Left hindlimb (tissue), 1 donor: Measurements from ENCODE around the gene DIRAS2.
"Not testable (repeated sequence)": the region's sequence is repeated elsewhere in the genome, so short reads cannot be mapped to it uniquely, and the experiment has no call there.

Source experiments
- DNase-seq: peaks from one replicate; pipeline ENCODE4 v3.0.0-alpha.2; 2018

DIRAS2 gene

DNA sequence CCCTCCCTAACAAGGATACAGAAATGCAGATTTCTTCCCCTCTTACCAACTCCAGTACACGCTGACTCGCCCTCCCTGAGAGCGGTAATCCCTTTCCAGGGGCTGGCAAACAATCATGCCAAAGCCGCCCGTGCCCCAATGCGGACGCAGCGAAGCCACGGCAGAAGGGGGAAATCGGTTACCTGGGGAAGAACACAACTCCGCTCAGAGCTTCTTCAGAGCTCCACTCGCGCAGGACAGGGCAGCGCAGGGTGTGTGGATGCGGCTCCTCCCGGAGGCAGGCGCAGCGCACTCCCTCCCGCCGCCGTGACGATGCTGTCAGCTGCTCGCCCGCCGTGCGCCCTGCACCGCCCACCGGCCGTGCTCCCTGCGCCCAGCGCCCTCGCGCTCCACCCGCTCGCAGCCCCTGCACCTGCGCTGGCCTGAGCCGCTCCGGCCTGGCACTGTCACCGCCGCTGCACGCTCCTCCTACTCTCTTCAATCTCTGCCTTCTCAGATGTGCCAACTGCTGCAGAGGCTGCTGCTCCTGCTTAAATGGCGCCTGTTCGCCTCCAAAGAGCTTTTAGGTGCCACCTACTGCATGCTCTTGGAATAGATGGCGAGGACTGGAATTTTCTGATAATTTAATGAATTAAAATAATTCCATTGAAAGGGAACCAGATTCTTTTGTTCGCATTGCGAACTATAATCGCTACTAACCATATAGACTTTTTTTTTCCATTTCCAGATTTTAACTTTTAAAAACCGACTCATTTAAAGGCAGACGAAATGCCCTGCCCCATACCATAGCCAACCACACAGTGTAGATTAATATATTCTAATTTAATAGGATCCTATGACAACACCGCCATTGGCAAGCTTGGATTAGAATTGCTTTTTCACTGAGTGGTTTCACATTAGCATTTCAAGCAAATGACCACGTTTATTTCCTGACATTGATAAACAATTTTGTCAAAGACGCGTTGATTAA is at the start of gene DIRAS2:
TSS of gene DIRAS2 (minus strand) at position 255 of the 970 bp plus-strand sequence. CDS start 28,997 bp downstream, outside the sequence.
- peak; percentile 75 for DNase-seq

DNA sequence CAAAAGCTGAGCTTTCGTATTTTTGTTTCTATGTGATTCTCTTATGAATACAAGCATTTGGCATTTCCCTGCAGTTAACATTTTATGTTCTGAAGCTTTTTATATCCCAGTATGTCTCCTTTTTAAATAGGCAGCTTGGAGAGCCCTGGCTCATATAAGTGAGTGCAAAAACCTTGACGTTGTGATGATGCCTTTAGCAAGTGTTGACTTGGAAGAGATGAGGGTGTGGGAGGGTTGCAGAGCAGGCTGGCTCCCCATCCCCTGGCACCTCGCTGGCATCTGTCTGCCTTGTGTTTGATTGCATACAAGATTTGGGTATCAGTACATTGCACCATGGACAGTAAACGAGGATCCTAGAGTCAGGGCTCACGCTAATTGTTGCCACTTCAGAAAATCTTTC is 42.1 kb upstream of the DIRAS2 start:
- no peak for DNase-seq

DNA sequence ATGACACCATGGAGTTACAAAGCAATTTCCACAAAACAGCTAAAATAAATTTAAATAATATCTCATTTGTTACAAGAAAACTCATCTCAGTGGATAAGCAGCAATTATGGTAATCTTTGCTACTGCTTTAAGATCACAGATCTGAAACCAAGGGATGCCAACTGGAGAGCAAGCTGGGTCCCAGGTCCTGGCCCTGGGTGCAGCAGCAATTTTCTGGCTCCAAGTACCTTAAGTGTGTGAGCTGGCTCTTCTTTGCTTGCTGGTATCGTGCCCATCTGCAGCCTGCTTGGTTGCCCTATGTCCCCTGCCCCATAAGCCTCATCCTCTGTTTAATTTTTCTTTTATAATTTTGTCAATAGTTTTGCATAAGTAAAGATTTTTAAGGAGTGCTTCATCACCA is 41.5 kb upstream of the DIRAS2 start:
- no peak for DNase-seq

GRCh38 chr9:90680534-90680933 is 37.9 kb upstream of the DIRAS2 start:
- no peak for DNase-seq

DNA sequence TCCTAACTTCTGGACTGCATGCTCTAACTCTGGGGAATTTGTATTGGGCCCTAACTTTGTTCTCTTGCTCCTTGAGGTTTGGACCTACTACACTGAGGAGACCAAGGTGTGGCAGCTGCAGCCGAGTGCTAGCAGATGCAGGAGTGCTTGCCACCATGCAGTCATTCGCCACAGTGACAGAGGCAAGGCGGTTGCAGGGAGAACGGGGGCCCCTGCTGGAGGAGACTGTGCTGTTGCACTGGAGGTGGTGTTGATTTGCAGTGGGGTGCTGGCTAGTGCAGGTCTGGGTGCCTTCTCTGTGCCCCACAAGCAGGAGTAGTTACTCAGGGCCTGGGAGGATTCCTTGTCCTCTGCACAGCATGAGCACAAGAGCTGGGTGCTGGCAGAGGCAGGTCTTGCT is 22.4 kb upstream of the DIRAS2 start:
- no peak for DNase-seq

DNA sequence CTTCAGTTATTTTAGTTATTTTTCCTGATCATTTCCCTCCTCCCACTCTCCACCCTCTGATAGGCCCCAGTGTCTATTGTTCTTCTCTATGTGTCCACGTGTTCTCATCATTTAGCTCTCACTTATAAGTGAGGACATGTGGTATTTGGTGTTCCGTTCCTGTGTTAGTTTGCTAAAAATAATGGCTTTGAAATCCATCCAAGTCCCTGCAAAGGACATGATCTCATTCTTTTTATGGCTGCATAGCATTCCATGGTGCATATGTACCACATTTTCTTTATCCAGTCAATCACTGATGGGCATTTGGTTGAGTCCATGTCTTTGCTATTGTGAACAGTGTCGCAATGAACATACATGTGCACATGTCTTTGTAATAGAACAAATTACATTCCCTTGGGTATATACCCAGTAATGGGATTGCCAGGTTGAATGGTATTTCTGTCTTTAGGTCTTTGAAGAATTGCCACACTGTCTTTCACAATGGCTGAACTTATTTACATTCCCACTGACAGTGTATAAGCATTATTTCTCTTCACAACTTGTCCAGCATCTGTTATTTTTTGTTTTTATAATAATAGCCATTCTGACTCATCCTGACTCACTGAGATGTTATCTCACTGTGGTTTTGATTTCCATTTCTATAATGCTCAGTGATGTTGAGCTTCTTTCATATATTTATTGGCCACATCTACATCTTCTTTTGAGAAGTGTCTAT is 17.2 kb upstream of the DIRAS2 start:
- no peak for DNase-seq

DNA sequence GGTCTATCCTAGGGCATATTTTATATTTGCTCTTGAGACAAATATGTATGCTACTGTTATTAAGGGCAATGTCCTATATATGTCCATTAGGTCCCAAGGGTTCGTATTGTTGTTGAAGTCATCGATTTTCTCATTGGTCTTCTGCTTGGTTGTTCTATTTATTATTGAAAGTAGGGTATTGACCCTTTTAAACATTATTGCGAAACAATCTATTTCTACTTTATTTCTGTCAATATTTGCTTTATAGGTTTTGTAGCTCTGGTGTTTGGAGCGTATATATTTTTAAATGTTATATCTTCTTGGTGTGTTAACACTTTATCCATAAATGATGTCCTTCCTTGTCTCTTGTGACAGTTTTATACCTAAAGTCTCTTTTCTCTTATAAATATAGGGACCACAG is 16.2 kb upstream of the DIRAS2 start:
- no peak for DNase-seq

DNA sequence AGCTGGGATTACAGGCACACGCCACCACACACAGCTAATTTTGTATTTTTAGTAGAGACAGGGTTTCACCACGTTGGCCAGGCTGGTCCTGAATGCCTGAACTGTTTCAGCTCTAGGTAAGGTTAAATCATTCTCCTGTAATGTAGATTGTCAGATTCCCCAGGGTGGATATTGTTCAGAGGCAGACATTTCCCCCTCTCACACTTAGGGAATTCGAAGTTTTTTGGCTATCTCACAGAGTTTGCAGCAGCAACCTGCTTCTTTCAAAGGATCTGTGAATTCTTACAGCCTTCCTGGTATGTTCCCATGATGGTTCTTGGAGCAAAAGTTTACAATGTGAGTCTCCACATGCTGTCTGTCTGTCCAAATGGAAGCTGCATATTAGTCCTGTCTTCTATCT is 15.6 kb upstream of the DIRAS2 start:
- no peak for DNase-seq

DNA sequence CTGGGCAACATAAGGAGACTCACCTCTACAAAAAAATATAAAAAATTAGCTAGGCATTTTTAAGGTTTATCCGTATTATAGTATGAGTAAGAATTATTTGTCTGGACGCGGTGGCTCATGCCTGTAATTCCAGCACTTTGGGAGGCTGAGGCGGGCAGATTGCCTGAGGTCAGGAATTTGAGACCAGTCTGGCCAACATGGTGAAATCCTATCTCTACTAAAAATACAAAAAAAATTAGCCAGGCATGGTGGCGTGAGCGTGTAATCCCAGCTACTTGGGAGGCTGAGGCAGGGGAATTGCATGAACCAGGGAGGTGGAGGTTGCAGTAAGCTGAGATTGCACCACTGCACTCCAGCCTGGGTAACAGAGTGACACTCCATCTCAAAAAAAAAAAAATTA is 14.3 kb upstream of the DIRAS2 start:
- not testable (repeated sequence) for DNase-seq

DNA sequence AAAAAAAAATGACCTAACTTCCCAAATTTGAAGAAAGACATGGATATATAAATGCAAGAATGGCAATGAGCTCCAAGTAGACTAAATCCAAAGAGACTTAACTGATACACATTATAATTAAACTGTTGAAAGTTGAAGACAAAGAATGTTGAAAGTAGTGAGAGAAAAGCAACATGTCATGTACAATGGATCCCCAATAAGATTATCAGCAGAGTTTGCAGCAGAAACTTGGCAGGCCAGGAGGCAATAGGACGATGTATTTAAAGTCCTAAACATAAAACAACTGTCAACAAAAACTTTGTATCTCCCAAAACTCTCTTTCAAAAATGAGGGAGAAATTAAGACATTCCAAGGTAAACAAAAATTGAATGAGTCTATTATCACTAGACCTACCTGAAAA is 8.6 kb upstream of the DIRAS2 start:
- DNase-seq: no peak

- no peak for DNase-seq
Measured at GRCh38 chr9:90647843-90648242, 5.2 kb upstream of the DIRAS2 start.

- DNase-seq: no peak
Measured at GRCh38 chr9:90645721-90646120, 3.1 kb upstream of the DIRAS2 start.

GRCh38 chr9:90641884-90642487 is 638 bp downstream of the DIRAS2 start:
- no peak for DNase-seq

DNA sequence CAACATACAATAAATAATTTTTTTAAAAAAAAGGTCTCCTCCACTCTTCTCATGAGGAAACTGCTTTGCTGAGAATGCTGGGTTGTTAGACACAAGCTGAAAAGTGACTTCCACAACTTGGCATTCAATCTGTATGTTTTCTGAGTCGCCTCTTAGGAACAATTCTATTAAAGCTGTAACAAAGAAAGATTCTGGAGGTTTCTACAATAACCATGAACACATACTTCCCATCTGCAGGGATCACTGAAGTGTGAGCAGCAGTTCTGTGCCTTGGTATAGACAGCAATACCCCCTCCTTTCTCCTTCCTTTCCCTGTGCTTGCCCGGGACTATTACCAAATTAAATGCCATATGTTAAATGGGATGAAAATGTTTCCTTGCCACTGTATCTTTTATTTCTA is 1.5 kb downstream of the DIRAS2 start:
- no peak for DNase-seq

DNA sequence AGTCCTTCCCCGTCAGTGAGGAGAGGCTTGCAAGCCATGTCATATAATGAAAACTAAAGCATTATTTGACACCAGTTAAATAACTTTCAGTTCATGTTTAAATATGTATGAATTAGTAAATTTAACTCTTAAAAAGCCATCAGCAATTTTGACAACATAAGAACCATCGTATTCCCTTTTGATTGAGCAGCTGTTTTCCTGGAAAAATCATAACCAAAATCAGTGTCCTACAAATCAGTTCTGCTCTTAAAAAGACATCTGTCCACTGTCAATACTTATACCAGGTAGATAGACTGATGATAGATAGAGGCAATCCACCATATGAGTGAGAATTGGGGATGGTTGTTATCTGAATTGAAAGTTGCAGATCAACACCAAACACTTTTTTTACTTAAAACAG is 2.3 kb downstream of the DIRAS2 start:
- DNase-seq: no peak

DNA sequence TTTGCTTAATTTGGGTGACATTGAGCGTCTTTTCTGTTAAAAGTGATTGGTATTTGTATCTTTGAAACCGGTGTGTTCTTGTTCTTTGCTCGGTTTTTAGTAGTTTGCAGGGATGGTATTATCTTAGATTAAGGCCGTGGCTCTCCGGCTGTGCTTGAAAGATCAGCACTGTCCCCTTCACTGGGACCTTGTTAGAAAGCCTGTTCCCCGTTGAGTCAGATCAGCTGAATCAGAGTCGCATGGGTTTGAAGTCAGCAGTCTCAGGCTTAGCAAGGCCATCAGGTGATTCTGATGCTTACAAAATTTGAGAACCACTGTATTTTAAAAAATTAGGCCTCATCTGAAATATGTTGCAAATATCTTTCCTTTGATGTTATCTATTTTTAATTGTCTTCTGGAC is 5.0 kb downstream of the DIRAS2 start:
- no peak for DNase-seq

- DNase-seq: no peak
Measured at GRCh38 chr9:90632647-90633207, 9.9 kb downstream of the DIRAS2 start.

- no peak for DNase-seq
Measured at GRCh38 chr9:90631964-90632363, 10.7 kb downstream of the DIRAS2 start.

DNA sequence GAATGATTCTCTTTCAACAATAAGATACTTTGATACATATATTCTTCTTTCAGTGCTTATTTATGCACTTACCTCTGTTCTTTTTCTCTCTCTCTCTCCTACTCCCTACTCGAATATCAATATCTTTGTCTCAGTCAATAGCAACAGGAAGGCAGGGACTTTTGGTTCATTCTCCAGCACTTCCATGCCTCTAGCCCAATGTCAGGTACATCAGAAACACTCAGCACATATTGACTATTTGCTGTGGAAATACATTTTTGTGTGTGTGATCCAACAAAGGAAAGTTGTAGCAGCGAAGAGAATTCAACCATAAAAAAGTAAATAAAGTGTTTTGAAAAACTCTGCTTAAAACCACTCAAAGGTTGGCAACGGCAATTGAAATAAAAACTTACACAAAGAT is 12.6 kb downstream of the DIRAS2 start:
- DNase-seq: no peak

GRCh38 chr9:90629354-90629753 is 13.3 kb downstream of the DIRAS2 start:
- DNase-seq: no peak

GRCh38 chr9:90616806-90617205 is 25.8 kb downstream of the DIRAS2 start:
- DNase-seq: no peak

GRCh38 chr9:90613502-90613901 is 29.1 kb downstream of the DIRAS2 start:
- DNase-seq: no peak

GRCh38 chr9:90612957-90613356 is 29.7 kb downstream of the DIRAS2 start:
- DNase-seq: no peak
